Type B pancreatic cell (in vitro differentiated cells): ENCODE data around the gene MEF2C. TPM values are rescaled to one million over a fixed set of nuclear protein-coding genes. Genes with fewer than 3 reads are reported as not detected.
A peak's percentile ranks its signal among the peaks of the same experiment; 100 is the strongest.

Experiments
- DNase-seq: peaks from one replicate; pipeline ENCODE4 v3.0.0; 2021; ENCODE audit warnings: mixed read lengths; ENCODE audit not compliant: unreplicated experiment; ENCODE audit errors: extremely low spot score
- H3K27ac Mint-ChIP-seq: 2 replicates; pipeline ENCODE4 v1.8.0; 2021; ENCODE audit warnings: mild to moderate bottlenecking, mixed read lengths
- H3K27me3 Mint-ChIP-seq: 2 replicates; pipeline ENCODE4 v1.8.0; 2021; ENCODE audit warnings: mixed read lengths
- H3K36me3 Mint-ChIP-seq: 2 replicates; pipeline ENCODE4 v1.8.0; 2021; ENCODE audit warnings: mixed read lengths
- H3K4me1 Mint-ChIP-seq: one replicate; pipeline ENCODE4 v1.8.0; 2021; ENCODE audit warnings: mixed read lengths; ENCODE audit not compliant: unreplicated experiment
- H3K4me3 Mint-ChIP-seq: 2 replicates; pipeline ENCODE4 v1.8.0; 2021; ENCODE audit warnings: mild to moderate bottlenecking, mixed read lengths
- H3K9me3 Mint-ChIP-seq: 2 replicates; pipeline ENCODE4 v1.8.0; 2021; ENCODE audit warnings: mixed read lengths
- total RNA-seq: library from RNA; stranded (reverse); gene quantifications from 2 replicates; pipeline ENCODE4 v1.2.1, GENCODE V29; 2021; ENCODE audit warnings: low replicate concordance
- TF ChIP-seq, protein P1 (sequence below): fragments of 200-600 bp; sonication (generic); conservative IDR thresholded peaks from 2 replicates; pipeline ENCODE4 v1.5.0; 2021; ENCODE audit warnings: antibody characterized with exemption, mild to moderate bottlenecking

MEF2C gene
- total RNA-seq, 1 donor from 2014 or later = 12.0 TPM

DNA sequence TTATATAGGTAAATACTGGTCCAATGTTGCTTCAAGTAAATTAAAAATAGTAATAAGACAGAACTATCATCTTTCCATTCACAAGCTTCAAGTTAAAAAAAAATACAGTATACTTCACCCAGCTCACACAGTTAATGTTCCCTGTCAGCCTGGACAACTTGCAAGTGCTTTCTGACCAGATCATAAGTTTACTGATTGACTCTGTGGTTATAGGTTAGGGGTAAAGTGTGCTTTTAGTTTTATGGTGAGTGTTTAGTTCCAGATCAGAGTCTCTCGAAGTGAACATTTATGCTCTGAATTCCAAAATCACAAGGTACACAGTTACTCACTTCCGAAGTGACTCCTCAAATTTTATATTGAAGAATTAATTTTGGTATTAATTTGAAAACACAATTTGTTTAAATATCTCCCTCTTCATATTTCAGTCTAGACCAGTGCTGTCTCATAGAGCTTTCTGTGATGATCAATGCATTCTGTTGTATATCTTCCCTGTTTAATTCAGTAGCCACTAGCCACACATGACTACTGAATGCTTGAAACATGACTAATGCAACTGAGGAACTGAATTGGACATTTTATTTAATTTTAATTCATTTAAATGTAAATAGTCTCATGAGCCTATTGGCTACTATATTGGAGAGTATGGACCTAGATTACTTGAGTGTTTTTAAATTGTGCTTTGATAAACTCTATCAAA lies 90.7 kb downstream of the MEF2C start:
- TF ChIP-seq, protein P1, sequence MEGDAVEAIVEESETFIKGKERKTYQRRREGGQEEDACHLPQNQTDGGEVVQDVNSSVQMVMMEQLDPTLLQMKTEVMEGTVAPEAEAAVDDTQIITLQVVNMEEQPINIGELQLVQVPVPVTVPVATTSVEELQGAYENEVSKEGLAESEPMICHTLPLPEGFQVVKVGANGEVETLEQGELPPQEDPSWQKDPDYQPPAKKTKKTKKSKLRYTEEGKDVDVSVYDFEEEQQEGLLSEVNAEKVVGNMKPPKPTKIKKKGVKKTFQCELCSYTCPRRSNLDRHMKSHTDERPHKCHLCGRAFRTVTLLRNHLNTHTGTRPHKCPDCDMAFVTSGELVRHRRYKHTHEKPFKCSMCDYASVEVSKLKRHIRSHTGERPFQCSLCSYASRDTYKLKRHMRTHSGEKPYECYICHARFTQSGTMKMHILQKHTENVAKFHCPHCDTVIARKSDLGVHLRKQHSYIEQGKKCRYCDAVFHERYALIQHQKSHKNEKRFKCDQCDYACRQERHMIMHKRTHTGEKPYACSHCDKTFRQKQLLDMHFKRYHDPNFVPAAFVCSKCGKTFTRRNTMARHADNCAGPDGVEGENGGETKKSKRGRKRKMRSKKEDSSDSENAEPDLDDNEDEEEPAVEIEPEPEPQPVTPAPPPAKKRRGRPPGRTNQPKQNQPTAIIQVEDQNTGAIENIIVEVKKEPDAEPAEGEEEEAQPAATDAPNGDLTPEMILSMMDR = no peak
- H3K36me3 Mint-ChIP-seq = no peaks in the 10 kb centered on the region

DNA sequence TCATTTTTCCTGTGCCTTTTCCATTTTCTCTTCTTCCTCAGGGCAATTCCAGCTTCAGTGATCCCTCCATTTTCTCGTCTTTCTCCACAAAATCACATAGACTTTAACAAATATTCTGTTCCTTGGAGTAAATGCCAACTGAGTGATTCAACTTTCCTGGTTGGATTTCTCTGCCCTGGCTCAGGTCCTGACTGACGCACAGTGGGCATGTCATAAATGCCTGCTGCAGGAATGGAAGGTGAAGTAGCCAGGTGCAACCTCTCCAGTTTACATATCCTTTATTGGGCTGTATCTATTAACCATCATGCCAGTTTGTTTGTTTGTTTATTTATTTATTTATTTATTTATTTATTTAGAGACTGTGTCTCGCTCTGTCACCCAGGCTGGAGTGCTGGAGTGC lies 95.1 kb downstream of the MEF2C start:
- DNase-seq = no peak
- H3K9me3 Mint-ChIP-seq = no peaks in the 10 kb centered on the region
- H3K27me3 Mint-ChIP-seq = no peaks in the 10 kb centered on the region
- peaks cover 23% of the 10 kb centered on the region for H3K4me1 Mint-ChIP-seq
- H3K27ac Mint-ChIP-seq = no peak overlapping the region
- TF ChIP-seq, protein P1 = no peak
- H3K4me3 Mint-ChIP-seq = no peak overlapping the region
- H3K36me3 Mint-ChIP-seq = no peaks in the 10 kb centered on the region

More for the DNA sequence above, 90.7 kb downstream of the MEF2C start:
- H3K27ac Mint-ChIP-seq = no peak overlapping the region
- no peaks in the 10 kb centered on the region for H3K27me3 Mint-ChIP-seq
- H3K4me1 Mint-ChIP-seq = no peaks in the 10 kb centered on the region
- no peaks in the 10 kb centered on the region for H3K9me3 Mint-ChIP-seq
- no peak for DNase-seq
- no peak overlapping the region for H3K4me3 Mint-ChIP-seq

DNA sequence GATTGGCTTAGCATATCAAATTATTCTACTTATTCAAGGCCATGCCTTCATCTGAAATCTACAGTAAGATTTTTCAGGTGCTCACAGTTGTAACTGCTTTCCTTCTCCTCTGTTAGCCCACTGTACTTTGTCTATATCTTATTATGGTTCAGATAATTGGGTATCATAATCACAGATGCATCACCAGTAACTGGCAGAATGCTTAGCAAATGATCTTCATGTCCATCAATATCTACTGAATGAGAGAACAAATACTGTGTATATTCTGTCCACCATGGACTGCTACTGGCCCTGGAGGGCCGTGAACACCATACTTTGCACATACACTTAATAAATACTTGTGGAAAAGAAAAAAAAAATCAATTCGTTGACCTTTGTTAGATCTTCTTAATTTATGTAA lies 96.2 kb downstream of the MEF2C start:
- Mint-ChIP-seq H3K27ac (peak overlapping the region; percentile 78), H3K4me3 (peak overlapping the region; percentile 57), H3K9me3 (no peaks in the 10 kb centered on the region), H3K27me3 (no peaks in the 10 kb centered on the region), H3K4me1 (peaks cover 23% of the 10 kb centered on the region), H3K36me3 (no peaks in the 10 kb centered on the region)
- DNase-seq = no peak
- TF ChIP-seq, protein P1 = no peak

- no peaks in the 10 kb centered on the region for H3K36me3 Mint-ChIP-seq
- TF ChIP-seq, protein P1 = no peak
- H3K4me3 Mint-ChIP-seq = peak overlapping the region; percentile 42
- no peaks in the 10 kb centered on the region for H3K27me3 Mint-ChIP-seq
- no peak for DNase-seq
- peak overlapping the region; percentile 84 for H3K27ac Mint-ChIP-seq
- H3K9me3 Mint-ChIP-seq = no peaks in the 10 kb centered on the region
- H3K4me1 Mint-ChIP-seq = peaks cover 23% of the 10 kb centered on the region
These were observed 97.0 kb downstream of the MEF2C start for GRCh38 chr5:88785746-88786565.

- TF ChIP-seq, protein P1 = no peak
- H3K4me1 Mint-ChIP-seq = peaks cover 31% of the 10 kb centered on the region
- no peak overlapping the region for H3K27ac Mint-ChIP-seq
- no peaks in the 10 kb centered on the region for H3K9me3 Mint-ChIP-seq
- no peak for DNase-seq
- H3K36me3 Mint-ChIP-seq = no peaks in the 10 kb centered on the region
- H3K27me3 Mint-ChIP-seq = no peaks in the 10 kb centered on the region
- no peak overlapping the region for H3K4me3 Mint-ChIP-seq
These were observed 100.4 kb downstream of the MEF2C start for GRCh38 chr5:88782571-88782970.
